GM23338 (cell line): Measurements from ENCODE around the gene ESRP2.

ENCODE experiments used
- CREB1 ChIP-seq: fragments of 250-450 bp; sonication (Bioruptor Pico); IDR thresholded peaks from 2 replicates; pipeline ENCODE4 v1.5.0; 2020; ENCODE audit warnings: low read depth, mild to moderate bottlenecking, moderate library complexity
- CTCF ChIP-seq, 2 experiments: fragments of 200-600 bp in 1 of 2; sonication (generic) in 1 of 2; conservative IDR thresholded peaks; 2 replicates each; pipeline versions ENCODE4 v1.5.1 to v1.6.1; 2016 to 2017; ENCODE audit warnings: antibody characterized with exemption in 2 of 2, low read depth in 2 of 2, mild to moderate bottlenecking in 2 of 2, moderate library complexity in 1 of 2
- ETS1 ChIP-seq: IDR thresholded peaks from 2 replicates; pipeline ENCODE4 v1.6.1; 2016; ENCODE audit warnings: antibody characterized with exemption
- EZH2 ChIP-seq: fragments of 200-600 bp; sonication (generic); IDR thresholded peaks from one replicate; pipeline ENCODE4 v1.8.0; 2017; ENCODE audit warnings: antibody characterized with exemption, mild to moderate bottlenecking, low read depth; ENCODE audit not compliant: unreplicated experiment
- EZH2phosphoT487 ChIP-seq: fragments of 200-600 bp; sonication (generic); IDR thresholded peaks from one replicate; pipeline ENCODE4 v1.8.1; 2018; ENCODE audit warnings: antibody characterized with exemption; ENCODE audit not compliant: unreplicated experiment
- JUNB ChIP-seq: IDR thresholded peaks from one replicate; pipeline ENCODE4 v1.6.1; 2016; ENCODE audit warnings: antibody characterized with exemption; ENCODE audit not compliant: unreplicated experiment
- POLR2AphosphoS5 ChIP-seq: IDR thresholded peaks from 2 replicates; pipeline ENCODE4 v1.6.1; 2016; ENCODE audit warnings: antibody characterized with exemption, low read depth
- STAT1 ChIP-seq: IDR thresholded peaks from one replicate; pipeline ENCODE4 v1.6.1; 2016; ENCODE audit warnings: antibody characterized with exemption; ENCODE audit not compliant: unreplicated experiment
- ZNF114 ChIP-seq: fragments of 250-450 bp; sonication (Bioruptor Pico); IDR thresholded peaks from 2 replicates; pipeline ENCODE4 v1.5.0; 2020; ENCODE audit warnings: mild to moderate bottlenecking, moderate library complexity
- ZNF331 ChIP-seq: fragments of 250-450 bp; sonication (Bioruptor Pico); IDR thresholded peaks from 2 replicates; pipeline ENCODE4 v1.5.0; 2020; ENCODE audit warnings: low read depth, mild to moderate bottlenecking, moderate library complexity
- TF ChIP-seq, protein P1 (sequence below): IDR thresholded peaks from one replicate; pipeline ENCODE4 v1.6.1; 2018; ENCODE audit warnings: antibody characterized with exemption; ENCODE audit not compliant: unreplicated experiment
- TF ChIP-seq, protein P2 (sequence below): fragments of 250-450 bp; sonication (Bioruptor Pico); IDR thresholded peaks from 2 replicates; pipeline ENCODE4 v1.5.0; 2020; ENCODE audit warnings: mild to moderate bottlenecking, moderate library complexity

DNA sequence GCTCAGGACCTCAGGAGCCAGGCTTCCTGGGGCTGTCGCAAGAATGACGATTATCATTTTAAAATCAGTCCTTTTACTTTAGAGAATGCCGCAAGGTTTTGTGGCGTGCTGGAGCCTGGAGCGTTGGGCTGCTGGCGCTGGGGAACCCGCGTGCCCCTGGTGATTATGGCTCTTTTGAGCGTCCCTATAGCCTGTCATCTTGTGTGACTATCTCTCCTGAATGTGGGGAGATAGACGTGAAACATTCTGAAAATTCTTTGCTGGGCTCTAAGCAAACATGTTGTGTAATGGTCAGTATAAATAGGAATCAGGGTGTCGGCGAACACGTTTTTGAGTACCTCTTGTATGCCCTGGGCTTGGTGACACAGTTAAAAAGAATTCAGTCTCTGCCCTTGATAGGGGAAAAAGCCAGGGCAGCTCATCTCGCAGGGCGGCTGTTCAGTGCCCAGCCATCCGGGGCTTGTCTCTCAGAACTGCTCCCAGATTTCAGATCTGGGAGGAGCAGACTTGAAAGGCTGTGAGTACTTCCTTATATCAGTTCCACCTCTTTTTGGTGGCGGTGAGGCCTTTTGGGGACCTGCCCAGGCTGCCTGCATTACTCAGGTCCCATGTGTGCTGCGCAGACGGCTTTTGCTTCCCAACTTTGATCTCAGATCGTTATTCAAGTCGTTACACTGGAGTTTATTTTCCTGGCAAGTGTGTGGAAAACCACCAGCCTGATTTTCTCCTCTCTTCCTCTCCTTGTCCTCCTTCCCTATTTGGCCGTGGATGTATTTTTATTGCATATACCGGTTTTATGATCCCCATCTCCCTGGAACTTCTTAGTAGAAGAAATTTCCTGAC lies 29.4 kb upstream of the ESRP2 start:
- TF ChIP-seq CTCF (conservative IDR thresholded peaks at IDR 0.05; ENCODE audit: low read depth in 2 of 2) (no peak), POLR2AphosphoS5 (no peak), EZH2 (no peak), EZH2phosphoT487 (no peak), JUNB (no peak), ZNF331 (CRISPR knock-in tag) (no peak), STAT1 (no peak), ZNF114 (no peak), ETS1 (no peak), CREB1 (CRISPR knock-in tag) (no peak)
- TF ChIP-seq, protein P1, sequence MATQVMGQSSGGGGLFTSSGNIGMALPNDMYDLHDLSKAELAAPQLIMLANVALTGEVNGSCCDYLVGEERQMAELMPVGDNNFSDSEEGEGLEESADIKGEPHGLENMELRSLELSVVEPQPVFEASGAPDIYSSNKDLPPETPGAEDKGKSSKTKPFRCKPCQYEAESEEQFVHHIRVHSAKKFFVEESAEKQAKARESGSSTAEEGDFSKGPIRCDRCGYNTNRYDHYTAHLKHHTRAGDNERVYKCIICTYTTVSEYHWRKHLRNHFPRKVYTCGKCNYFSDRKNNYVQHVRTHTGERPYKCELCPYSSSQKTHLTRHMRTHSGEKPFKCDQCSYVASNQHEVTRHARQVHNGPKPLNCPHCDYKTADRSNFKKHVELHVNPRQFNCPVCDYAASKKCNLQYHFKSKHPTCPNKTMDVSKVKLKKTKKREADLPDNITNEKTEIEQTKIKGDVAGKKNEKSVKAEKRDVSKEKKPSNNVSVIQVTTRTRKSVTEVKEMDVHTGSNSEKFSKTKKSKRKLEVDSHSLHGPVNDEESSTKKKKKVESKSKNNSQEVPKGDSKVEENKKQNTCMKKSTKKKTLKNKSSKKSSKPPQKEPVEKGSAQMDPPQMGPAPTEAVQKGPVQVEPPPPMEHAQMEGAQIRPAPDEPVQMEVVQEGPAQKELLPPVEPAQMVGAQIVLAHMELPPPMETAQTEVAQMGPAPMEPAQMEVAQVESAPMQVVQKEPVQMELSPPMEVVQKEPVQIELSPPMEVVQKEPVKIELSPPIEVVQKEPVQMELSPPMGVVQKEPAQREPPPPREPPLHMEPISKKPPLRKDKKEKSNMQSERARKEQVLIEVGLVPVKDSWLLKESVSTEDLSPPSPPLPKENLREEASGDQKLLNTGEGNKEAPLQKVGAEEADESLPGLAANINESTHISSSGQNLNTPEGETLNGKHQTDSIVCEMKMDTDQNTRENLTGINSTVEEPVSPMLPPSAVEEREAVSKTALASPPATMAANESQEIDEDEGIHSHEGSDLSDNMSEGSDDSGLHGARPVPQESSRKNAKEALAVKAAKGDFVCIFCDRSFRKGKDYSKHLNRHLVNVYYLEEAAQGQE = no peak
- TF ChIP-seq, protein P2, sequence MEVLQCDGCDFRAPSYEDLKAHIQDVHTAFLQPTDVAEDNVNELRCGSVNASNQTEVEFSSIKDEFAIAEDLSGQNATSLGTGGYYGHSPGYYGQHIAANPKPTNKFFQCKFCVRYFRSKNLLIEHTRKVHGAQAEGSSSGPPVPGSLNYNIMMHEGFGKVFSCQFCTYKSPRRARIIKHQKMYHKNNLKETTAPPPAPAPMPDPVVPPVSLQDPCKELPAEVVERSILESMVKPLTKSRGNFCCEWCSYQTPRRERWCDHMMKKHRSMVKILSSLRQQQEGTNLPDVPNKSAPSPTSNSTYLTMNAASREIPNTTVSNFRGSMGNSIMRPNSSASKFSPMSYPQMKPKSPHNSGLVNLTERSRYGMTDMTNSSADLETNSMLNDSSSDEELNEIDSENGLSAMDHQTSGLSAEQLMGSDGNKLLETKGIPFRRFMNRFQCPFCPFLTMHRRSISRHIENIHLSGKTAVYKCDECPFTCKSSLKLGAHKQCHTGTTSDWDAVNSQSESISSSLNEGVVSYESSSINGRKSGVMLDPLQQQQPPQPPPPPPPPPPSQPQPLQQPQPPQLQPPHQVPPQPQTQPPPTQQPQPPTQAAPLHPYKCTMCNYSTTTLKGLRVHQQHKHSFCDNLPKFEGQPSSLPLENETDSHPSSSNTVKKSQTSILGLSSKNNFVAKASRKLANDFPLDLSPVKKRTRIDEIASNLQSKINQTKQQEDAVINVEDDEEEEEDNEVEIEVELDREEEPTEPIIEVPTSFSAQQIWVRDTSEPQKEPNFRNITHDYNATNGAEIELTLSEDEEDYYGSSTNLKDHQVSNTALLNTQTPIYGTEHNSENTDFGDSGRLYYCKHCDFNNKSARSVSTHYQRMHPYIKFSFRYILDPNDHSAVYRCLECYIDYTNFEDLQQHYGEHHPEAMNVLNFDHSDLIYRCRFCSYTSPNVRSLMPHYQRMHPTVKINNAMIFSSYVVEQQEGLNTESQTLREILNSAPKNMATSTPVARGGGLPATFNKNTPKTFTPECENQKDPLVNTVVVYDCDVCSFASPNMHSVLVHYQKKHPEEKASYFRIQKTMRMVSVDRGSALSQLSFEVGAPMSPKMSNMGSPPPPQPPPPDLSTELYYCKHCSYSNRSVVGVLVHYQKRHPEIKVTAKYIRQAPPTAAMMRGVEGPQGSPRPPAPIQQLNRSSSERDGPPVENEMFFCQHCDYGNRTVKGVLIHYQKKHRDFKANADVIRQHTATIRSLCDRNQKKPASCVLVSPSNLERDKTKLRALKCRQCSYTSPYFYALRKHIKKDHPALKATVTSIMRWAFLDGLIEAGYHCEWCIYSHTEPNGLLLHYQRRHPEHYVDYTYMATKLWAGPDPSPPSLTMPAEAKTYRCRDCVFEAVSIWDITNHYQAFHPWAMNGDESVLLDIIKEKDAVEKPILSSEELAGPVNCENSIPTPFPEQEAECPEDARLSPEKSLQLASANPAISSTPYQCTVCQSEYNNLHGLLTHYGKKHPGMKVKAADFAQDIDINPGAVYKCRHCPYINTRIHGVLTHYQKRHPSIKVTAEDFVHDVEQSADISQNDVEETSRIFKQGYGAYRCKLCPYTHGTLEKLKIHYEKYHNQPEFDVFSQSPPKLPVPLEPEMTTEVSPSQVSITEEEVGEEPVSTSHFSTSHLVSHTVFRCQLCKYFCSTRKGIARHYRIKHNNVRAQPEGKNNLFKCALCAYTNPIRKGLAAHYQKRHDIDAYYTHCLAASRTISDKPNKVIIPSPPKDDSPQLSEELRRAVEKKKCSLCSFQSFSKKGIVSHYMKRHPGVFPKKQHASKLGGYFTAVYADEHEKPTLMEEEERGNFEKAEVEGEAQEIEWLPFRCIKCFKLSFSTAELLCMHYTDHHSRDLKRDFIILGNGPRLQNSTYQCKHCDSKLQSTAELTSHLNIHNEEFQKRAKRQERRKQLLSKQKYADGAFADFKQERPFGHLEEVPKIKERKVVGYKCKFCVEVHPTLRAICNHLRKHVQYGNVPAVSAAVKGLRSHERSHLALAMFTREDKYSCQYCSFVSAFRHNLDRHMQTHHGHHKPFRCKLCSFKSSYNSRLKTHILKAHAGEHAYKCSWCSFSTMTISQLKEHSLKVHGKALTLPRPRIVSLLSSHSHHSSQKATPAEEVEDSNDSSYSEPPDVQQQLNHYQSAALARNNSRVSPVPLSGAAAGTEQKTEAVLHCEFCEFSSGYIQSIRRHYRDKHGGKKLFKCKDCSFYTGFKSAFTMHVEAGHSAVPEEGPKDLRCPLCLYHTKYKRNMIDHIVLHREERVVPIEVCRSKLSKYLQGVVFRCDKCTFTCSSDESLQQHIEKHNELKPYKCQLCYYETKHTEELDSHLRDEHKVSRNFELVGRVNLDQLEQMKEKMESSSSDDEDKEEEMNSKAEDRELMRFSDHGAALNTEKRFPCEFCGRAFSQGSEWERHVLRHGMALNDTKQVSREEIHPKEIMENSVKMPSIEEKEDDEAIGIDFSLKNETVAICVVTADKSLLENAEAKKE (CRISPR knock-in tag) = no peak
